Right lobe of liver (tissue), 4 donors: ENCODE data around the gene BOD1.

Experiments
- POLR2A ChIP-seq: fragments of 450-650 bp; IDR thresholded peaks from one replicate; pipeline ENCODE4 v1.6.1; 2017; ENCODE audit warnings: antibody characterized with exemption, mild to moderate bottlenecking
- TF ChIP-seq, protein P1 (sequence below), 4 donors: fragments of 200-600 bp in 3 of 4; fragments of 450-650 bp in 1 of 4; IDR thresholded peaks; one replicate each; pipeline versions ENCODE4 v1.5.1 to v1.8.0; 2016 to 2022; ENCODE audit warnings: antibody characterized with exemption in 4 of 4, mild to moderate bottlenecking in 2 of 4
- donor health status: DM: no; HTN: no; CAD: no.
- donor health status: DM: no; HTN: no; CAD: no.
- donor health status: DM: no; HTN: yes; CAD: no.

DNA sequence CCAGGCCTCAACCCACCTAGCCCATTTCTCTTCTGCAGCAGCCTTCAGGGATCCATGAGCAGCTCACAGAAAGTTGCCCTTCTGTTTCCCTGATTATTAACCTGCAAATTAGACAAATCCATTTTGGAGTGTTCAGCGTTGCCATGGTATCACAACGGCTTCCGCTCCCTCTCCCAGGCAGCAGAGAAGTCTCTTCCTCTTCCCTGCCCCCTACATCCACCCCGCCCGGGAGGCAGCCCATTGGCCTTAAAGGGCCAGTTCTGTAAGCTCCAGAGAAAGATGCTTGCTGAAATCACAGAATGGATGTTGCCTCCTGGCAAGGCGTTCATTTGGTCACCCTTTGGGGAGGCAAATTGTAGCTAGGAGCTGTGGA lies 47.7 kb upstream of the BOD1 start:
- TF ChIP-seq, protein P1, sequence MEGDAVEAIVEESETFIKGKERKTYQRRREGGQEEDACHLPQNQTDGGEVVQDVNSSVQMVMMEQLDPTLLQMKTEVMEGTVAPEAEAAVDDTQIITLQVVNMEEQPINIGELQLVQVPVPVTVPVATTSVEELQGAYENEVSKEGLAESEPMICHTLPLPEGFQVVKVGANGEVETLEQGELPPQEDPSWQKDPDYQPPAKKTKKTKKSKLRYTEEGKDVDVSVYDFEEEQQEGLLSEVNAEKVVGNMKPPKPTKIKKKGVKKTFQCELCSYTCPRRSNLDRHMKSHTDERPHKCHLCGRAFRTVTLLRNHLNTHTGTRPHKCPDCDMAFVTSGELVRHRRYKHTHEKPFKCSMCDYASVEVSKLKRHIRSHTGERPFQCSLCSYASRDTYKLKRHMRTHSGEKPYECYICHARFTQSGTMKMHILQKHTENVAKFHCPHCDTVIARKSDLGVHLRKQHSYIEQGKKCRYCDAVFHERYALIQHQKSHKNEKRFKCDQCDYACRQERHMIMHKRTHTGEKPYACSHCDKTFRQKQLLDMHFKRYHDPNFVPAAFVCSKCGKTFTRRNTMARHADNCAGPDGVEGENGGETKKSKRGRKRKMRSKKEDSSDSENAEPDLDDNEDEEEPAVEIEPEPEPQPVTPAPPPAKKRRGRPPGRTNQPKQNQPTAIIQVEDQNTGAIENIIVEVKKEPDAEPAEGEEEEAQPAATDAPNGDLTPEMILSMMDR (IDR thresholded peaks at IDR 0.05) = no peak
- TF ChIP-seq POLR2A = no peak
